B cell (primary cell): ENCODE results near the gene TMEM131. TPM values are rescaled to one million over a fixed set of nuclear protein-coding genes. Genes with fewer than 3 reads are reported as not detected.

ENCODE experiments used
- ATAC-seq: fragments of 200-7000 bp; cut with Tn5 transposase; one replicate; pipeline ENCODE4 v1.10.0; 2021; ENCODE audit warnings: low read depth, mild to moderate bottlenecking, moderate number of reproducible peaks, moderate library complexity
- CTCF ChIA-PET: fragments of 350-600 bp; sonication (Branson Sonifier 250); formaldehyde crosslinking; loops from one replicate; lab custom pipeline; 2021; ENCODE audit warnings: antibody characterized with exemption, inconsistent platforms; lab: Charles Lee
- POLR2A ChIA-PET: fragments of 350-600 bp; sonication (Branson Sonifier 250); formaldehyde crosslinking; loops from one replicate; lab custom pipeline; 2021; ENCODE audit warnings: antibody characterized with exemption; lab: Charles Lee
- DNase-seq: peaks from one replicate; pipeline ENCODE4 v3.0.0; 2013
- H2AFZ ChIP-seq: 2 replicates; pipeline ENCODE4 v1.6.1; 2012; ENCODE audit warnings: mild to moderate bottlenecking, low read depth, low read length; ENCODE audit not compliant: insufficient read depth, poor library complexity, severe bottlenecking
- H3K27ac ChIP-seq, 2 donors: 1 replicate in 1 of 2; 2 replicates in 1 of 2; pipeline ENCODE4 v1.5.1; 2012 to 2013; ENCODE audit warnings: low read length in 2 of 2, mild to moderate bottlenecking in 2 of 2, moderate library complexity in 1 of 2
- H3K27me3 ChIP-seq, 4 experiments: fragments of 200-600 bp in 1 of 4; sonication (generic) in 1 of 4; replicated peaks in 1 of 4; 1 replicate in 2 of 4; 2 replicates in 2 of 4; pipeline versions ENCODE4 v1.6.1 to v1.7.0; 2013 to 2016; ENCODE audit warnings: low read length in 3 of 4, mild to moderate bottlenecking in 2 of 4, mixed read lengths in 1 of 4, moderate library complexity in 1 of 4; ENCODE audit not compliant: insufficient read depth in 4 of 4, control insufficient read depth in 3 of 4; ENCODE audit errors: control extremely low read depth in 1 of 4
- H3K36me3 ChIP-seq, 2 experiments: replicated peaks in 1 of 2; 1 replicate in 1 of 2; 2 replicates in 1 of 2; pipeline versions ENCODE4 v1.6.1 to v1.7.1; 2013; ENCODE audit warnings: low read length in 1 of 2; ENCODE audit not compliant: insufficient read depth in 2 of 2, control insufficient read depth in 1 of 2; ENCODE audit errors: control extremely low read depth in 1 of 2, extremely low read depth in 1 of 2
- H3K4me1 ChIP-seq, 2 donors: fragments of 200-600 bp in 1 of 2; sonication (generic) in 1 of 2; 1 replicate in 1 of 2; 2 replicates in 1 of 2; pipeline versions ENCODE4 v1.5.1 to v1.6.1; 2013 to 2017; ENCODE audit warnings: low read length in 2 of 2; ENCODE audit not compliant: control insufficient read depth in 2 of 2, insufficient read depth in 2 of 2
- H3K4me2 ChIP-seq: replicated peaks from 2 replicates; pipeline ENCODE3; 2012; ENCODE audit warnings: mild to moderate bottlenecking, low read depth, low read length; ENCODE audit not compliant: poor library complexity, severe bottlenecking
- H3K4me3 ChIP-seq, 5 experiments: fragments of 200-600 bp in 1 of 5; sonication (generic) in 1 of 5; 1 replicate in 3 of 5; 2 replicates in 2 of 5; pipeline versions ENCODE4 v1.5.1 to v1.7.0; 2011 to 2016; ENCODE audit warnings: low read length in 4 of 5, mild to moderate bottlenecking in 4 of 5, low read depth in 2 of 5, control low read depth in 1 of 5, moderate library complexity in 1 of 5; ENCODE audit not compliant: insufficient read depth in 1 of 5; ENCODE audit errors: control extremely low read depth in 1 of 5, extremely low read depth in 1 of 5
- H3K79me2 ChIP-seq: fragments of 200-600 bp; sonication (generic); one replicate; pipeline ENCODE4 v1.6.0; 2016; ENCODE audit warnings: low read length; ENCODE audit not compliant: control insufficient read depth, insufficient read depth
- H3K9ac ChIP-seq: fragments of 200-600 bp; sonication (generic); 2 replicates; pipeline ENCODE4 v1.6.1; 2017; ENCODE audit warnings: mild to moderate bottlenecking, low read length, moderate library complexity
- H3K9me3 ChIP-seq, 3 donors: one replicate each; pipeline versions ENCODE4 v1.6.1 to v1.7.1; 2013; ENCODE audit warnings: low read length in 2 of 3; ENCODE audit not compliant: control insufficient read depth in 2 of 3, insufficient read depth in 1 of 3; ENCODE audit errors: control extremely low read depth in 1 of 3
- H4K20me1 ChIP-seq: 2 replicates; pipeline ENCODE4 v1.6.0; 2012; ENCODE audit warnings: mild to moderate bottlenecking, low read length; ENCODE audit not compliant: insufficient read depth, control insufficient read depth, poor library complexity, severe bottlenecking
- H3K27ac Mint-ChIP-seq: one replicate; pipeline ENCODE4 v1.8.0; 2021; ENCODE audit warnings: mixed read lengths
- H3K27me3 Mint-ChIP-seq: one replicate; pipeline ENCODE4 v1.8.0; 2021; ENCODE audit warnings: mixed read lengths
- H3K4me1 Mint-ChIP-seq: one replicate; pipeline ENCODE4 v1.8.0; 2021; ENCODE audit warnings: mixed read lengths
- H3K4me3 Mint-ChIP-seq: one replicate; pipeline ENCODE4 v1.8.0; 2021; ENCODE audit warnings: mixed read lengths
- H3K9me3 Mint-ChIP-seq: one replicate; pipeline ENCODE4 v1.8.0; 2022; ENCODE audit warnings: mixed read lengths; ENCODE audit not compliant: insufficient read depth
- EZH2 ChIP-seq: IDR thresholded peaks from 2 replicates; pipeline ENCODE4 v1.6.1; 2012; ENCODE audit warnings: borderline replicate concordance, low read depth, mild to moderate bottlenecking, moderate library complexity, low read length; ENCODE audit not compliant: insufficient read depth, poor library complexity, severe bottlenecking
- WGBS: methylation state at CpG from one replicate; pipeline ENCODE4 v1.1.5; 2013; ENCODE audit warnings: missing lambda C conversion rate; ENCODE audit not compliant: insufficient coverage; 5-methylcytosine and 5-hydroxymethylcytosine counted together
- intact Hi-C: fragments of 100-400 bp; cut with micrococcal nuclease; formaldehyde crosslinking; loops from one replicate; pipeline ENCODE4 v1.10.0; 2022
- polyA plus RNA-seq: library from polyadenylated mRNA; depleted of rRNA; stranded (reverse); fragments of >200 nt; gene quantifications from 2 replicates; pipeline ENCODE4 v1.2.3, GENCODE V29; 2012
- total RNA-seq, 2 donors: library from RNA; stranded (reverse); fragments of 120-200 nt in 1 of 2; gene quantifications; 1 replicate in 1 of 2; 2 replicates in 1 of 2; pipeline versions ENCODE4 v1.2.3 to v1.2.4, GENCODE V29; 2013 to 2022
- TF ChIP-seq, protein P1 (sequence below): fragments of 200-600 bp; IDR thresholded peaks from one replicate; pipeline ENCODE4 v1.8.0; 2022; ENCODE audit warnings: antibody characterized with exemption, mild to moderate bottlenecking

Gene TMEM131
- total and polyA plus RNA-seq, 2 donors (not counting 1 experiment from before 2014, with no cell fraction given): 24.3 to 101 TPM

DNA sequence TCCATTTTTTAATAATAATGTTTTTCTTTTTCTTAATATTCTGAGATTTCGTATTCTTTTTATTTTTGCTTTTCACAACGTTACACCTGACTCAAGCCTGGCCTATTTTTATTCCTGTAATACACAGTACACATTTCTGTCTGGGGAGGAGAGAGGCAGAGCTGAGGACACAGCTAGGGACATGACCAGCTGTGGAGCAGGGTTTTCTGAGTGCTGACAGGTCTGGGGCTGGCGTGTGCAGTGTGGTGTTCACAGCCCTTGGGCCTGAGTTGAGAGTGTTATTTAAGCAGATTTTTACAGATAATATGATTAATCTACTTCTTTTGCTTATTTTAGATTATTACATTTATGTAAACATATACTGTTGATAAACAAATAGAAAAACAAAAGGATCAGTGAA lies 226.4 kb downstream of the TMEM131 start:
- Histone ChIP-seq H3K79me2 (no peaks in the 10 kb centered on the region), H4K20me1 (no peaks in the 10 kb centered on the region), H3K9ac (no peak overlapping the region), H3K9me3 (no peaks in the 10 kb centered on the region), H3K27me3 (no peaks in the 10 kb centered on the region), H2AFZ (no peak overlapping the region), H3K27ac (no peak overlapping the region), H3K36me3 (peaks cover 2 to 71% of the 10 kb centered on the region in 2 experiments), H3K4me1 (peaks cover 0 to 3% of the 10 kb centered on the region in 2 donors), H3K4me3 (no peak overlapping the region), H3K4me2 (no peak overlapping the region)
- no peaks in the 10 kb centered on the region for H3K9me3 Mint-ChIP-seq
- ATAC-seq (no peak), DNase-seq (no peak)
- no peaks in the 10 kb centered on the region for H3K27me3 Mint-ChIP-seq
- H3K27ac Mint-ChIP-seq: no peak overlapping the region
- TF ChIP-seq EZH2: no peak
- TF ChIP-seq, protein P1, sequence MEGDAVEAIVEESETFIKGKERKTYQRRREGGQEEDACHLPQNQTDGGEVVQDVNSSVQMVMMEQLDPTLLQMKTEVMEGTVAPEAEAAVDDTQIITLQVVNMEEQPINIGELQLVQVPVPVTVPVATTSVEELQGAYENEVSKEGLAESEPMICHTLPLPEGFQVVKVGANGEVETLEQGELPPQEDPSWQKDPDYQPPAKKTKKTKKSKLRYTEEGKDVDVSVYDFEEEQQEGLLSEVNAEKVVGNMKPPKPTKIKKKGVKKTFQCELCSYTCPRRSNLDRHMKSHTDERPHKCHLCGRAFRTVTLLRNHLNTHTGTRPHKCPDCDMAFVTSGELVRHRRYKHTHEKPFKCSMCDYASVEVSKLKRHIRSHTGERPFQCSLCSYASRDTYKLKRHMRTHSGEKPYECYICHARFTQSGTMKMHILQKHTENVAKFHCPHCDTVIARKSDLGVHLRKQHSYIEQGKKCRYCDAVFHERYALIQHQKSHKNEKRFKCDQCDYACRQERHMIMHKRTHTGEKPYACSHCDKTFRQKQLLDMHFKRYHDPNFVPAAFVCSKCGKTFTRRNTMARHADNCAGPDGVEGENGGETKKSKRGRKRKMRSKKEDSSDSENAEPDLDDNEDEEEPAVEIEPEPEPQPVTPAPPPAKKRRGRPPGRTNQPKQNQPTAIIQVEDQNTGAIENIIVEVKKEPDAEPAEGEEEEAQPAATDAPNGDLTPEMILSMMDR: no peak
- no CpG with 5 or more reads among the region's 3 CpGs for WGBS
- ChIA-PET POLR2A (no interaction called here), CTCF (interaction anchor here (1.2 to 1.7 kb wide), 3 partner anchors 28 to 179 kb away, joined by 3 to 4 read pairs (median 4); no protein-coding TSS in a partner anchor)
- intact Hi-C loops: no loop called here
- peaks cover 3% of the 10 kb centered on the region for H3K4me1 Mint-ChIP-seq
- H3K4me3 Mint-ChIP-seq: no peak overlapping the region

DNA sequence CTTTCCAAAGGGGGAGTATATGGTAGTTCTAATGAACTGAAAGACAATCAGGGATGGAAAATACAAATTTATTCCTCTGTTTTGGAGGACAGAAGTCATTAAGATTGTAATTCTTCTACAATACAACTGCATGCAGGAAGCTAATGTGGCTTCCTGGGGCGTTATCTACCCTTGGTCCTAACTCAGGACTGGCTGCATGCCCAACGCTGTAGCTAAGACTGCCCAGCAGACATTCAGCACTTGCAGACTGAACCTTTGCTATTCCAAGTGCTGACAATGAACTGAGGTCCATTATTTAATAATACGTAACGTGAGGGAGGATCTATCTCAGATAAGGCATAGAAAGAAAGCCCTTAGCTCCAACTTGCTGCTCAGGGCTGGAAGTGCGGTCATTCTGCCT lies 229.2 kb downstream of the TMEM131 start:
- no peaks in the 10 kb centered on the region for H3K27me3 Mint-ChIP-seq
- ChIA-PET CTCF (interaction anchor here (0.8 to 2.9 kb wide), 5 partner anchors 14 to 66 kb away, joined by 3 to 11 read pairs (median 4); no protein-coding TSS in a partner anchor), POLR2A (no interaction called here)
- Histone ChIP-seq H3K4me1 (peaks cover 0 to 3% of the 10 kb centered on the region in 2 donors), H3K27me3 (no peaks in the 10 kb centered on the region), H3K36me3 (peaks cover 2 to 82% of the 10 kb centered on the region in 2 experiments), H2AFZ (no peak overlapping the region), H3K9ac (no peak overlapping the region), H3K79me2 (no peaks in the 10 kb centered on the region), H3K4me2 (no peak overlapping the region), H3K27ac (no peak overlapping the region), H3K9me3 (no peaks in the 10 kb centered on the region), H3K4me3 (no peak overlapping the region), H4K20me1 (no peaks in the 10 kb centered on the region)
- no peak for ATAC-seq
- H3K27ac Mint-ChIP-seq: no peak overlapping the region
- WGBS: 80% methylated on average over 4 of the region's 5 CpGs
- no peak overlapping the region for H3K4me3 Mint-ChIP-seq
- no peak for TF ChIP-seq EZH2
- TF ChIP-seq, protein P1: no peak
- intact Hi-C loops: no loop called here
- no peaks in the 10 kb centered on the region for H3K9me3 Mint-ChIP-seq
- H3K4me1 Mint-ChIP-seq: peaks cover 3% of the 10 kb centered on the region
- no peak for DNase-seq
